Astrocyte of the cerebellum (primary cell): Measurements from ENCODE around the gene LSP1.

ENCODE experiments used
- DNase-seq: peaks from one replicate; pipeline ENCODE4 v3.0.0-alpha.2; 2011; ENCODE audit warnings: low read depth
- H3K4me3 ChIP-seq: 2 replicates; pipeline ENCODE4 v1.5.1; 2011; ENCODE audit warnings: mild to moderate bottlenecking, low read depth, low read length, moderate library complexity
- in situ Hi-C: cut with HindIII; loops from 2 replicates; pipeline ENCODE4 v1.10.0; 2017; ENCODE audit warnings: low sequenced_read_pairs
- TF ChIP-seq, protein P1 (sequence below): IDR thresholded peaks from 2 replicates; pipeline ENCODE4 v1.5.1; 2012; ENCODE audit warnings: low read length, low read depth, moderate library complexity, mild to moderate bottlenecking; ENCODE audit errors: missing control alignments

Gene LSP1

DNA sequence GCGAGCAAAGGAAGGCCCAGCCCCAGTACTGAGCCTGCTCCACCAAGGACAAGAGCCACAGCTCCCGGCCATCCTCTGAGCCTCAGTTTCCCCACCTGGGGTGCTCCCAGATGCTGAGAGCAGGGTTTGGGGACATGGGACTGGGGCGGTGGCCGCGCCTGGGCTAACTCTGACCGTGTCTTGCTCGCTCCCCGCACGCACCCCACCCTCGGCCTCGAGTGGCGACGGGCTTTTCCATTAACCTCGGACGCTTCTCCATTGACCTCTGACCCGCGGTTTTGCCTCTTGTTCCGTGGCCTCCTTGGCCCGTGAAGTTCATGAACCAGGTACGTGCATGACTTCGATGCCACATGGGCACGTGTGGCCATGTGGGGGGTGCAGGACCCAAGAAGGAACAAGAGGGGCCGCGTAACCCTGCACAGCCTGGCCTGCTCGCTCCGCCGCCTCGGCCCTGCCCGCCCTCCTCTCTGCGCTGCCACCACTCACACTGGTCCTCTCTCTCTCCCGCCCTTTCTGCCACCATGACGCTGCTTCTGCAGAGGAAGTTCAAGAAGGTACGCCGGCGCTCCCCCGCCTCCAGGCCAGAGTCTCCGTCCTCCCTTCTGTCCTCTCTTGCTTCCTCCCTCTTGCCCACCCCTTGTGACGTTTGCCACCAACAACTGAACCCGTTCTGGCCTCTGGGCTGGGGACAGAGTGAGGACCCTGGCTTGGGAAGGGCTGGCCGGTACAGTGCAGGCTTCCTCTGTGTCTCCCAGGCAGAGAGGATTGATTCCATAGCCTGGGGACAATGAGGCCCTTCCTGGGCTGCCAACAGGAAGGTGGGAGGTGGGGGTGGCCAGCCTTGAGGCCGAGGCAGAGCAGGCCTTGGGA is 73.5 kb downstream of the LSP1 start:
- TF ChIP-seq, protein P1, sequence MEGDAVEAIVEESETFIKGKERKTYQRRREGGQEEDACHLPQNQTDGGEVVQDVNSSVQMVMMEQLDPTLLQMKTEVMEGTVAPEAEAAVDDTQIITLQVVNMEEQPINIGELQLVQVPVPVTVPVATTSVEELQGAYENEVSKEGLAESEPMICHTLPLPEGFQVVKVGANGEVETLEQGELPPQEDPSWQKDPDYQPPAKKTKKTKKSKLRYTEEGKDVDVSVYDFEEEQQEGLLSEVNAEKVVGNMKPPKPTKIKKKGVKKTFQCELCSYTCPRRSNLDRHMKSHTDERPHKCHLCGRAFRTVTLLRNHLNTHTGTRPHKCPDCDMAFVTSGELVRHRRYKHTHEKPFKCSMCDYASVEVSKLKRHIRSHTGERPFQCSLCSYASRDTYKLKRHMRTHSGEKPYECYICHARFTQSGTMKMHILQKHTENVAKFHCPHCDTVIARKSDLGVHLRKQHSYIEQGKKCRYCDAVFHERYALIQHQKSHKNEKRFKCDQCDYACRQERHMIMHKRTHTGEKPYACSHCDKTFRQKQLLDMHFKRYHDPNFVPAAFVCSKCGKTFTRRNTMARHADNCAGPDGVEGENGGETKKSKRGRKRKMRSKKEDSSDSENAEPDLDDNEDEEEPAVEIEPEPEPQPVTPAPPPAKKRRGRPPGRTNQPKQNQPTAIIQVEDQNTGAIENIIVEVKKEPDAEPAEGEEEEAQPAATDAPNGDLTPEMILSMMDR = no peak
- DNase-seq = no peak
- H3K4me3 ChIP-seq = no peak overlapping the region
- in situ Hi-C loops = no loop called here

DNA sequence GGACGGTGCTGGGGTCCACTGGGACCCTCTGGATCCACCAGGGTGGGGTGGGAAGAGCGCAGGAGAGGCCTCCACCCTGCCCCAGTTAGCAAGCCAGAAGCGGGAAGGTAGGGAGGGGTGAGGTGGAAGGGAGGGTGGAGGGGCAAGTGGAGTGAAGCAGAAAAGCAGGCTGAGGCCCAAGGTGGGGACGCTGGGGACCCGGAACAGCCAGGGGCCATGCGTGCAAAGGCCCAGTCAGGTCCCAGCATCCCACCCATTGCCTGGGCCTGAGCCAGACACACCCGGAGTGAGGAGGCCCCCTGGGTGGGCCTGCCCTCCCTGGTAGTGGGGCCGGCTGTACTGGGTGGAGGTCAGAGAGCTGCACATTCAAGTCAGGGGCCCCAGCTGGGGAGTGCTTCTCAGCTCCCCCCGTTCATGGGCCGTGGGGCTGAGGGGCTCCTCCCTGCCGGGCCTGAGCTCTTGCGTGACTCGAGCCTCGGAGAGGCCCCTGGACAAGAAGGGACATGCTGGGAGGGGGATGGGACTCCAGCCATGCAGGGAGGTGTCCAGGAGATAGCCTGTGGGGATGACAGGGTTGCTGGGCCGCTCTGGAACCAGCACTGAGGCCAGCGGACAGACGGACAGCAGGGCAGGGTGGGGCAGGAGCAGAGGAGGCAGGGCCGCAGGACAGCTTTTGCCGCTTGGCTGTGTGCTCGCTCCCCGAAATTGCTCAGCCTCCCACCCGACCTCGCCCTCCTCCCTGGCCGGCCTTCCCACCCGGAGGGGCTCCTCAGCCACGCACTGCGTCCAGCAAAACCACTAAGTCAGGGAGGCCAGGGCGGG is 74.4 kb downstream of the LSP1 start:
- in situ Hi-C loops = no loop called here
- DNase-seq = no peak
- TF ChIP-seq, protein P1 = no peak
- H3K4me3 ChIP-seq = no peak overlapping the region

DNA sequence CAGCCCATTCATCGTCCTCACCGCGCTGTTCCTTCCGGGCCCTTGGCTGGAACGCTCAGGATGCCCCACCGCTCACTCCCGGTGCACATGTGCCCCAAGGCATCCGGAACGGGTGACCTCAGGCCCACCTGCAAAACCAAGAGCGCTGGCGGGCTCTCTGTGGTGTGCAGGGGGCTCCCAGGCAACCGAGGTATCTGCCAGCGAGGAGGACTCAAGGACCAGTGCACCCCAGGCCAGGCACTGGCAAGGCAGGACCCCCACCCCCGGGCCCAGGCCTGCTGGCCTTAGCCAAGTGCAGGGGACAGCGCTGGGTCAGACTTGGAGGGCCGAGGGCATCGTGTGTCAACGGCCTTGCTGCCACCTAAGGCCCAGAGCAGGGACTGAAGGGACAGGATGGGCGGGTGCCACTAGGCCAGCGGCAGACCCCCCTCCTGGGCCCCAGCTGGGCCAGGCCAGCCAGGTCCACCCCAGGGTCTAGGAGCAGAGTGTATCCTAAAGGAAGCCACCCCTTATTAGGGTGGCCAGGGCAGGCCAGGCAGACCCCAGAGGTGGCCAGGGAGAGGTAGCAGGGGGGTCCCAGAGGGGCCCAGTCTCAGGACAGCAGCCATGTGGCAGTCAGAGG is 75.1 kb downstream of the LSP1 start:
- in situ Hi-C loops = no loop called here
- TF ChIP-seq, protein P1 = no peak
- DNase-seq = no peak
- no peak overlapping the region for H3K4me3 ChIP-seq

DNA sequence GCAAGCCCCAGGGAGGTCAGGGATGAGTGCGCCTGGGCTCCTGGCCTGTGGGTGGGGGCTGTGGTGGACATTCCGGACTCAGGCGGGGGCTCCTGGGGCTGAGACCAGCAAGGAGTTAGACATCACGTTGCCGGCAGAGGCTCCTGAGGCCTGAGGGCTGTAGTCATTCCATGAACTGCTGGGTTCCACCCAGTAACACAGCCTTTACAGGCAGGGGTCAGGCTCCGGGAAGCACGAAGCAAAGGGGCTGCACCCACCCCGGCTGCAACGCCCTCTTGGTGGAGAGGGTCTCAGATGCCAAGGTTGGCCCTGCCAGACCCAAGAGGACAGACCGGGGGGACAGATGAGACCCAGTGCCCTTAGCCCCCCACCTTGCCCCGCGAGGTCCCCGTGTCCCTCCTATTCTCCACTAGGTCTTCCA is 75.6 kb downstream of the LSP1 start:
- DNase-seq = no peak
- in situ Hi-C loops = no loop called here
- TF ChIP-seq, protein P1 = no peak
- H3K4me3 ChIP-seq = no peak overlapping the region

DNA sequence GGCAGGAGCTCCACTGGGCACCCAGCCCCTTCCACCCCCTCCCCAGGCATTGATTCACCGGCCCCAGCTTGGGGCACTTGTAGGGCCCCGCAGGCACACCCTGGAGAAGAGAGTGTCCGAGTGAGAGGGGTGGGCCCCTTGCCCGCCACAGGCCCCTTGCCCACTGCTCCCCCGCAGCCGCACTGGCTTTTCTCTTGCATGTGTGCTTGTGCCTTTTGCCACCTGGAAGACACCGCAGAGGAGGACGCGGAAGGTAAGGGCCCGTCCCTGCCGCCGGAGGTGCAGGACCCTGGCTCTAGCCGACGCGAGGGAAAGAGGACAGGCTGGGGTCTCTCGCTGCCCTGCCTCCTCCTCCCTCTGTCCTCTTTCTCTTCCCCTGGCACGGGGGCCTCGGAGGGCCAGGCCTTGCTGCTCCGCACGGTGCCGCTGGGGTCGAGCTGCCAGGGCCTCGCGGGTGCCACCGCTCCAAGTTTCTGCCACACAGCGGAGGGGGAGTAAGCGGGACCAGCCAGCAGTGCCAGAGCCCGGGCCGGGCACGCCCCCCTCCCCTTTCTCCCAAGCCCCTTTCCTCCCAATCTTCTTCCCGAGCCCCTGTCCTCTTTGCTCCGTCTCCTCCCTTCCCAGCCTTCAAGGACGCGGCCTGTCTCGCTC is 76.1 kb downstream of the LSP1 start:
- DNase-seq = no peak
- TF ChIP-seq, protein P1 = no peak
- in situ Hi-C loops = no loop called here
- no peak overlapping the region for H3K4me3 ChIP-seq
